Fibroblast of pulmonary artery (primary cell): Measurements from ENCODE around the gene MYO5A.
"Not testable (repeated sequence)": the region's sequence is repeated elsewhere in the genome, so short reads cannot be mapped to it uniquely, and the experiment has no call there.

Experiments
- DNase-seq: peaks from one replicate; pipeline ENCODE4 v3.0.0-alpha.2; 2010; ENCODE audit warnings: low read depth
- H3K4me3 ChIP-seq: replicated peaks from 2 replicates; pipeline ENCODE4 v1.5.1; 2011; ENCODE audit warnings: low read depth, mild to moderate bottlenecking, control low read depth, low read length, moderate library complexity
- CTCF ChIP-seq: IDR thresholded peaks from 2 replicates; pipeline ENCODE4 v1.5.1; 2011; ENCODE audit warnings: mild to moderate bottlenecking, control low read depth, low read length, inconsistent platforms; ENCODE audit errors: missing control alignments

The MYO5A gene

GRCh38 chr15:52528564-52529340 is at the start of gene MYO5A:
MYO5A (minus strand) TSS chr15:52528880; CDS start chr15:52528806, 74 bp downstream.
- peak; percentile 69 for DNase-seq
- TF ChIP-seq CTCF = no peak
- H3K4me3 ChIP-seq = peak within 1 kb of the TSS; percentile 75

DNA sequence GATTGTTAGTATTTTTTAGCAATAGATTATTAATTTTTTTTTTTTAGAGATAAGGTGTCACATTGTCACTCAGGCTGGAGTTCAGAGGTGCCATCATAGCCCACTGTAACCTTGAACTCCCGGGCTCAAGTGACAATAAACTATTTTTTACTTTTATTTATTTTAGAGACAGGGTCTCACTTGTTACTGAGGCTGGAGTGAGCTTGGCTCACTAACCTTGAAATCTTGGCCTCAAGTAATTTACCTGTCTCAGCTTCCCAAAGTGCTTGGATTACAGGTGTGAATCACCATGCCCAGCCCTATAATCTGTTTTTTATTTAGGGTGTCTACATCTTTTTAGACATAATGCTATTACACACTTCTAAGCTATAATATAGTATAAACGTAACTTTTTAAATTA is 48.0 kb upstream of the MYO5A start:
- no peak for TF ChIP-seq CTCF
- H3K4me3 ChIP-seq = no peak overlapping the region
- no peak for DNase-seq

- not testable (repeated sequence) for H3K4me3 ChIP-seq, DNase-seq
These were observed 46.9 kb upstream of the MYO5A start for GRCh38 chr15:52575573-52575972.

DNA sequence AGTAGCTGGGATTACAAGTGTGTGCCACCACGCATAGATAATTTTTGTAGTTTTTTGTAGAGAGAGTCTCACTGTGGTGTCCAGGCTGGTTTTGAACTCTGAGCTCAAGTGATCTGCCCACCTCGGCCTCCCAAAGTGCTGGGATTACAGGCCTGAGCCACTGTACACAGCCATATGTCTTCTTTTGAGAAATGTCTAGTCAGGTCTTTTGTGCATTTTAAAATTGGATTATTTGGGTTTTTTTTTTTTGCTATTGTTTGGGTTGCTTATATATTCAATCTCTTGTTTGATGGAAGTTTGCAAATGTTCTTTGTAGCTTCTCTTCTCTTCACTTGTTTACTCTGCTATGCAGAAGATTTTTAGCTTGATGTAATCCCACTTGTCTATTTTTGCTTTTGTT is 46.4 kb upstream of the MYO5A start:
- no peak for DNase-seq
- TF ChIP-seq CTCF = no peak
- H3K4me3 ChIP-seq = no peak overlapping the region

- H3K4me3 ChIP-seq, DNase-seq: not testable (repeated sequence)
These were observed 45.9 kb upstream of the MYO5A start for GRCh38 chr15:52574623-52575022.

DNA sequence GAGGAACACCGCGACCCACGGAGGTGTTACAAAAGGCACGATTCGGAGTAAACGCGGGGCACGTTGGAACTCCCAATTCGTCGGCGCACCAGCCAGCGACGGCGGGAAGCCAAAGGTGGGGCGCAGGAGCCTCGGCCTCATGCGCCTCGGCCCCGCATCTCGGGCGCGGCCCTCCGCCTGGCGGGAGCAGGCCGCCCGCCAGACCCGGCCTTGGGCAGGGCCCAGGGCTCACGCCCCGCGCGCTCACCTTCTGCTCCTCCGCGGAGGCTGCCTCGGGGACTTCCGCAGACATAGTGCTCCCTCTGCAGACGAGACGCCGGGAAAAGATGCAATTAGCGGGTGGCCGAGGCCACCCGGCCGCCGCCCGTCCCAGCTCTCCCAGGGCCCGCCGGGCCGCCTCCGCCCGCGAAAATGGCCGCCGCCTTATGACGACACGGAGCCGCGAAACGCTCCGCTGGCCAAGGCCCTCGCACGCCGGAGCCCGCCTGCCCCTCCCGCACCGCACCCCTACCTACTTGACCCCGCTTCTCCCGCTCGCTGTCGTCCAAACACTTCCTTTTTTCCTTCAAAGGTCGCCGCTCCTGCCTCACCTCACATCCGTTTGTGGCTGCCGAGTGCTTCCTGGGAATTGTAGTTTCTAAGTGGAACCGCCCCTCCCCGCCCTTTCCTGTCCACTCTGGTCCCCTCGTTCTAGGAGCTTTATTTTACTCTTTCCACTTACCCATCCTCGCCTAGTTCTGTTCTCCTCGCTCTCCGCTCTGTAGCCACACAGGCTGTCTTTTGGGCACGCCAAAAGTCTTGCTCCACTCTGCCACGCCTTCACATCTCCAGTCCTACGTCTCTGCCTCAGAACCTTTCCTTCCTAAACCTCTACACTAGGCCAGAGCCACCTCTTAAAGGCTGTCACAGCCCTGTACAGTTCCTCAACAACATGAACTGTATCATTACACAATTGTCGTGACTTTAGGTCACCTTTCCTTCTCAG is 40.2 kb upstream of the MYO5A start, which contains the start of gene ARPP19:
TSS of gene ARPP19 (minus strand) at position 430 of the 985 bp plus-strand sequence. CDS start at position 292, 138 bp downstream.
- peak; percentile 87 for DNase-seq
- H3K4me3 ChIP-seq = peak within 1 kb of the TSS; percentile 87
- no peak for TF ChIP-seq CTCF

- TF ChIP-seq CTCF = no peak
- H3K4me3 ChIP-seq = peak overlapping the region; percentile 87
- peak; percentile 43 for DNase-seq
These were observed 39.4 kb upstream of the MYO5A start for GRCh38 chr15:52567871-52568600.
